PC-9 (cell line): ENCODE measurements around the gene REPS1. TPM values are rescaled to one million over a fixed set of nuclear protein-coding genes. Genes with fewer than 3 reads are reported as not detected.

Source experiments
- BruUV-seq: library from RNA; stranded (reverse); fragments of 400-500 nt; replicated peaks from 2 replicates; lab custom pipeline; 2021; lab: Mats Ljungman, UMichigan
- CTCF ChIA-PET: fragments of 300-600 bp; sonication (Branson Sonifier 250); formaldehyde crosslinking; loops from one replicate; lab custom pipeline; 2022; ENCODE audit warnings: antibody characterized with exemption; lab: Charles Lee
- POLR2A ChIA-PET: fragments of 300-600 bp; sonication (Branson Sonifier 250); formaldehyde crosslinking; loops from one replicate; lab custom pipeline; 2022; ENCODE audit warnings: antibody characterized with exemption; ENCODE audit not compliant: unreplicated experiment; lab: Charles Lee
- DNase-seq, 2 experiments: peaks; one replicate each; pipeline versions ENCODE4 v3.0.0 to v3.0.0-alpha.2; 2015 to 2022; ENCODE audit warnings: mixed read lengths in 1 of 2
- H2AFZ ChIP-seq: fragments of 200-600 bp; sonication (generic); 2 replicates; pipeline ENCODE4 v1.8.1; 2017; ENCODE audit warnings: antibody characterized with exemption
- H3F3A ChIP-seq: fragments of 200-600 bp; sonication (generic); 2 replicates; pipeline ENCODE4 v1.8.1; 2017; ENCODE audit warnings: antibody characterized with exemption, mild to moderate bottlenecking, low read depth; ENCODE audit not compliant: insufficient read depth
- H3K27ac ChIP-seq: fragments of 200-600 bp; sonication (generic); 2 replicates; pipeline ENCODE4 v1.6.1; 2016; ENCODE audit warnings: mixed run types
- H3K27me3 ChIP-seq: fragments of 200-600 bp; sonication (generic); 2 replicates; pipeline ENCODE4 v1.6.1; 2016; ENCODE audit warnings: low read depth, mixed run types; ENCODE audit not compliant: insufficient read depth
- H3K36me3 ChIP-seq: fragments of 200-600 bp; sonication (generic); 2 replicates; pipeline ENCODE4 v1.6.1; 2016; ENCODE audit warnings: low read depth, mixed run types
- H3K4me1 ChIP-seq: fragments of 200-600 bp; sonication (generic); replicated peaks from 2 replicates; pipeline ENCODE4 v1.6.1; 2016; ENCODE audit warnings: mixed run types; ENCODE audit not compliant: insufficient read depth
- H3K4me2 ChIP-seq: fragments of 200-600 bp; sonication (generic); 2 replicates; pipeline ENCODE4 v1.6.1; 2017; ENCODE audit warnings: mixed run types
- H3K4me3 ChIP-seq: fragments of 200-600 bp; sonication (generic); 2 replicates; pipeline ENCODE4 v1.6.1; 2016; ENCODE audit warnings: mixed run types
- H3K79me2 ChIP-seq: fragments of 200-600 bp; sonication (generic); 2 replicates; pipeline ENCODE4 v1.6.1; 2017; ENCODE audit warnings: low read depth, mixed run types
- H3K9me2 ChIP-seq: fragments of 200-600 bp; sonication (generic); 2 replicates; pipeline ENCODE4 v1.8.1; 2017; ENCODE audit warnings: mild to moderate bottlenecking; ENCODE audit not compliant: insufficient read depth
- H3K9me3 ChIP-seq: fragments of 200-600 bp; sonication (generic); 2 replicates; pipeline ENCODE4 v1.8.1; 2016; ENCODE audit warnings: low read depth; ENCODE audit not compliant: insufficient read depth
- H4K20me1 ChIP-seq: fragments of 200-600 bp; sonication (generic); 2 replicates; pipeline ENCODE4 v1.8.1; 2017; ENCODE audit not compliant: insufficient read depth
- EZH2 ChIP-seq: fragments of 200-600 bp; sonication (generic); IDR thresholded peaks from 2 replicates; pipeline ENCODE4 v1.8.0; 2017; ENCODE audit warnings: antibody characterized with exemption, low read depth
- intact Hi-C: fragments of 100-400 bp; cut with micrococcal nuclease; formaldehyde crosslinking; loops from one replicate; pipeline ENCODE4 v1.10.0; 2022; ENCODE audit not compliant: unreplicated experiment
- total RNA-seq: library from RNA; stranded (reverse); gene quantifications from 2 replicates; pipeline ENCODE4 v1.2.3, GENCODE V29; 2021
- TF ChIP-seq, protein P1 (sequence below): fragments of 200-600 bp; sonication (generic); conservative IDR thresholded peaks from 2 replicates; pipeline ENCODE4 v1.6.1; 2017; ENCODE audit warnings: mixed run types, antibody characterized with exemption, mild to moderate bottlenecking, moderate library complexity

The REPS1 gene
- total RNA-seq, 1 experiment from 2014 or later: 39.6 TPM

DNA sequence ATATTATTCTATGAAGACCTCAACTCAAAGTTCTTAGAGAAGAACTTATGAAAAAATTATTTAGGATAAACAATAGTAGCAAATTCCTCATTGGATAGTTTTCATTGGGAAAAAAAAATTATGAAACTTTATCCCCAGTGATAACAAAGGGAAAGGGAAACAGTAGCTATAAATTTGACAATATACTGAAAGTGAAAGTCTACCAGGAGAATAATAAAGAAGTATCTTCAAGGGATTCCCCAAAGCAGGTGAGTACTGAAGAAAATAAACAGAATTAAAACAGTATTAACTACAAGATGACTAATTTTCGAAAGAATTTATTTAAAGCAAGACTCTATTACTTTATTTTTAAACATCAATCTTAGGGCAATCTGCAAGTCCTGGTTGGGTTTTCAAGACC lies 56.4 kb downstream of the REPS1 start:
- H3K27ac ChIP-seq: no peak overlapping the region
- BruUV-seq: no TSS peak
- no peak overlapping the region for H3K4me3 ChIP-seq
- H3K79me2 ChIP-seq: no peaks in the 10 kb centered on the region
- no peak for DNase-seq
- POLR2A ChIA-PET: interaction anchor here (0.7 kb wide), 1 partner anchor 291 kb away, joined by 7 read pairs; no protein-coding TSS in a partner anchor
- H3K36me3 ChIP-seq: 0 out of 2 replicates have a peak, but pooled peaks cover 18% of the 10 kb centered on the region
- intact Hi-C loops: no loop called here
- H3K27me3 ChIP-seq: no peaks in the 10 kb centered on the region
- no peaks in the 10 kb centered on the region for H3F3A ChIP-seq
- no peak overlapping the region for H2AFZ ChIP-seq
- TF ChIP-seq, protein P1, sequence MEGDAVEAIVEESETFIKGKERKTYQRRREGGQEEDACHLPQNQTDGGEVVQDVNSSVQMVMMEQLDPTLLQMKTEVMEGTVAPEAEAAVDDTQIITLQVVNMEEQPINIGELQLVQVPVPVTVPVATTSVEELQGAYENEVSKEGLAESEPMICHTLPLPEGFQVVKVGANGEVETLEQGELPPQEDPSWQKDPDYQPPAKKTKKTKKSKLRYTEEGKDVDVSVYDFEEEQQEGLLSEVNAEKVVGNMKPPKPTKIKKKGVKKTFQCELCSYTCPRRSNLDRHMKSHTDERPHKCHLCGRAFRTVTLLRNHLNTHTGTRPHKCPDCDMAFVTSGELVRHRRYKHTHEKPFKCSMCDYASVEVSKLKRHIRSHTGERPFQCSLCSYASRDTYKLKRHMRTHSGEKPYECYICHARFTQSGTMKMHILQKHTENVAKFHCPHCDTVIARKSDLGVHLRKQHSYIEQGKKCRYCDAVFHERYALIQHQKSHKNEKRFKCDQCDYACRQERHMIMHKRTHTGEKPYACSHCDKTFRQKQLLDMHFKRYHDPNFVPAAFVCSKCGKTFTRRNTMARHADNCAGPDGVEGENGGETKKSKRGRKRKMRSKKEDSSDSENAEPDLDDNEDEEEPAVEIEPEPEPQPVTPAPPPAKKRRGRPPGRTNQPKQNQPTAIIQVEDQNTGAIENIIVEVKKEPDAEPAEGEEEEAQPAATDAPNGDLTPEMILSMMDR: no peak
- no peak for TF ChIP-seq EZH2
- CTCF ChIA-PET: no interaction called here
- no peaks in the 10 kb centered on the region; the same call in 1 of the 2 replicates for H3K9me3 ChIP-seq
- H4K20me1 ChIP-seq: no peaks in the 10 kb centered on the region
- no peak overlapping the region for H3K4me2 ChIP-seq
- H3K4me1 ChIP-seq: no peaks in the 10 kb centered on the region
- no peaks in the 10 kb centered on the region for H3K9me2 ChIP-seq

DNA sequence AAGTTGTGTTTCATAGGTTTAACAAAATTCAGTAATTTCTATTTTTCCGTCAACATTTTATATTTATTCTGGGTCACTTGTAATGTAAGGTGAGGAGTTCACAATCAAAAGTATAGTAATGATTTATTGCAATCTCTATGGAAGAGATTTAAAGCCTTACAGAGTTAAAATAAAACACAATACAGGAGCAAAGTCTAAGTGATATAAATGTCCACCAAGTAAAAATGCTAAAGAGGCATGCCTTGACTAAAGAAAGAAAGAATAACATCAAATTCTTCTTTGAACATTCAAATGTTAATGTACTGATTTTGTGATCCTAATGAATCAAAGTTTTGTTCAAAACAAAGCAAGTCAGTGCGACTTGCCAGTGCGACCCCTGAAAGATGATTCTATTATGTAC lies 61.5 kb downstream of the REPS1 start:
- Histone ChIP-seq H4K20me1 (no peaks in the 10 kb centered on the region), H3K36me3 (peaks cover 26% of the 10 kb centered on the region; the same call in 1 of the 2 replicates), H3K4me2 (no peak overlapping the region), H3F3A (no peaks in the 10 kb centered on the region; the same call in 1 of the 2 replicates), H3K4me1 (no peaks in the 10 kb centered on the region), H3K79me2 (no peaks in the 10 kb centered on the region), H3K9me3 (no peaks in the 10 kb centered on the region; the same call in 1 of the 2 replicates), H3K27me3 (no peaks in the 10 kb centered on the region), H3K9me2 (no peaks in the 10 kb centered on the region), H2AFZ (no peak overlapping the region), H3K27ac (no peak overlapping the region), H3K4me3 (no peak overlapping the region)
- intact Hi-C loops: loop anchor here (10.0 kb wide), 1 partner anchor 112 kb away; no protein-coding TSS in a partner anchor
- DNase-seq: no peak
- ChIA-PET CTCF (no interaction called here), POLR2A (no interaction called here)
- TF ChIP-seq, protein P1: no peak
- no peak for TF ChIP-seq EZH2
- no TSS peak for BruUV-seq

DNA sequence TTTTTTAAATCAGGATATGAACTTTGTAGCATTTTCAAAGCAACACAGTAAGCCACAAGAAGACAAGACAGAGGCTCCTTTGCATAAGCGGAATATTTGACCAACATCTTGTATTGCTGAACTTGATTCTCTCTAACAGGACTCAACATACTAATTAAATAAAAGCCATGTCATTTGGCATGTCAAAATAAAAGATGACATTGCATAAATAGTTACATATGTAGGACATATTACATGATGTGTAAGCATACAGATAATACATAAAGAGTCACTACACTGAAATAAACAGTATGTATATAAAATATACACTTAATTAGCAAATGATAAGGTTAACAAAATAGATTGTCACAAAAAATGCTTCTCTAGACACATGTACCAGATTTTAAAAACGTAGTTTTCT lies 62.2 kb downstream of the REPS1 start:
- no peak overlapping the region for H2AFZ ChIP-seq
- TF ChIP-seq, protein P1: no peak
- no peak for TF ChIP-seq EZH2
- H3K4me1 ChIP-seq: no peaks in the 10 kb centered on the region
- no peaks in the 10 kb centered on the region; the same call in 1 of the 2 replicates for H3F3A ChIP-seq
- H4K20me1 ChIP-seq: no peaks in the 10 kb centered on the region
- no peaks in the 10 kb centered on the region for H3K9me2 ChIP-seq
- H3K27ac ChIP-seq: no peak overlapping the region
- BruUV-seq: no TSS peak
- peaks cover 31% of the 10 kb centered on the region for H3K36me3 ChIP-seq
- DNase-seq: no peak
- H3K4me2 ChIP-seq: no peak overlapping the region
- intact Hi-C loops: loop anchor here (10.0 kb wide), 1 partner anchor 111 kb away; no protein-coding TSS in a partner anchor
- H3K4me3 ChIP-seq: no peak overlapping the region
- H3K79me2 ChIP-seq: no peaks in the 10 kb centered on the region
- H3K27me3 ChIP-seq: no peaks in the 10 kb centered on the region
- ChIA-PET CTCF (no interaction called here), POLR2A (no interaction called here)
- H3K9me3 ChIP-seq: no peaks in the 10 kb centered on the region; the same call in 1 of the 2 replicates
